Thoracic aorta (tissue), 2 donors: ENCODE measurements around the gene DNAJC1. TPM values are rescaled to one million over a fixed set of nuclear protein-coding genes. Genes with fewer than 3 reads are reported as not detected.
"Not testable (repeated sequence)": the region's sequence is repeated elsewhere in the genome, so short reads cannot be mapped to it uniquely, and the experiment has no call there.

ENCODE experiments used
- ATAC-seq: fragments of 150-250 bp; one replicate; pipeline ENCODE4 v1.8.0; 2017; ENCODE audit warnings: low read depth; ENCODE audit not compliant: insufficient number of reproducible peaks, low FRiP score
- DNase-seq: peaks from one replicate; pipeline ENCODE4 v3.0.0-alpha.2; 2020; ENCODE audit warnings: low spot score
- H3K27ac ChIP-seq, 2 donors: fragments of 200-600 bp; sonication (generic); 1 replicate in 1 of 2; 2 replicates in 1 of 2; pipeline ENCODE4 v1.5.1; 2016; ENCODE audit warnings: mild to moderate bottlenecking in 2 of 2, moderate library complexity in 2 of 2
- H3K27me3 ChIP-seq: fragments of 200-600 bp; sonication (generic); replicated peaks from 2 replicates; pipeline ENCODE4 v1.6.0; 2016; ENCODE audit warnings: mild to moderate bottlenecking; ENCODE audit not compliant: insufficient read depth
- H3K36me3 ChIP-seq: fragments of 200-600 bp; sonication (generic); one replicate; pipeline ENCODE4 v1.5.1; 2016
- H3K4me1 ChIP-seq, 2 donors: fragments of 200-600 bp; sonication (generic); 1 replicate in 1 of 2; 2 replicates in 1 of 2; pipeline versions ENCODE4 v1.5.1 to v1.6.0; 2016; ENCODE audit warnings: low read depth in 2 of 2, mild to moderate bottlenecking in 1 of 2; ENCODE audit not compliant: control insufficient read depth in 1 of 2
- H3K4me3 ChIP-seq: fragments of 200-600 bp; sonication (generic); 2 replicates; pipeline ENCODE4 v1.5.1; 2016; ENCODE audit warnings: mild to moderate bottlenecking
- H3K9me3 ChIP-seq: fragments of 200-600 bp; sonication (generic); 2 replicates; pipeline ENCODE4 v1.5.1; 2016
- total RNA-seq, 2 donors: library from RNA; depleted of rRNA; stranded (reverse); fragments of >200 nt; gene quantifications; one replicate each; pipeline versions ENCODE4 v1.1.0 to v1.2.3, GENCODE V29; 2016
- TF ChIP-seq, protein P1 (sequence below): fragments of 200-600 bp; sonication (generic); IDR thresholded peaks from one replicate; pipeline ENCODE4 v1.5.1; 2019; ENCODE audit warnings: antibody characterized with exemption

DNAJC1 gene
- total RNA-seq, 2 donors from 2014 or later, result 63.1 to 156 TPM

GRCh38 chr10:21873198-21873597 lies 130.3 kb downstream of the DNAJC1 start:
- no peaks in the 10 kb centered on the region for H3K4me1 ChIP-seq
- H3K36me3 ChIP-seq, result peaks cover 9% of the 10 kb centered on the region
- no peak for DNase-seq
- TF ChIP-seq, protein P1, sequence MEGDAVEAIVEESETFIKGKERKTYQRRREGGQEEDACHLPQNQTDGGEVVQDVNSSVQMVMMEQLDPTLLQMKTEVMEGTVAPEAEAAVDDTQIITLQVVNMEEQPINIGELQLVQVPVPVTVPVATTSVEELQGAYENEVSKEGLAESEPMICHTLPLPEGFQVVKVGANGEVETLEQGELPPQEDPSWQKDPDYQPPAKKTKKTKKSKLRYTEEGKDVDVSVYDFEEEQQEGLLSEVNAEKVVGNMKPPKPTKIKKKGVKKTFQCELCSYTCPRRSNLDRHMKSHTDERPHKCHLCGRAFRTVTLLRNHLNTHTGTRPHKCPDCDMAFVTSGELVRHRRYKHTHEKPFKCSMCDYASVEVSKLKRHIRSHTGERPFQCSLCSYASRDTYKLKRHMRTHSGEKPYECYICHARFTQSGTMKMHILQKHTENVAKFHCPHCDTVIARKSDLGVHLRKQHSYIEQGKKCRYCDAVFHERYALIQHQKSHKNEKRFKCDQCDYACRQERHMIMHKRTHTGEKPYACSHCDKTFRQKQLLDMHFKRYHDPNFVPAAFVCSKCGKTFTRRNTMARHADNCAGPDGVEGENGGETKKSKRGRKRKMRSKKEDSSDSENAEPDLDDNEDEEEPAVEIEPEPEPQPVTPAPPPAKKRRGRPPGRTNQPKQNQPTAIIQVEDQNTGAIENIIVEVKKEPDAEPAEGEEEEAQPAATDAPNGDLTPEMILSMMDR, result no peak
- H3K4me3 ChIP-seq, result no peak overlapping the region
- H3K9me3 ChIP-seq, result peaks cover 10% of the 10 kb centered on the region
- H3K27ac ChIP-seq, result no peak overlapping the region
- no peak for ATAC-seq
- no peaks in the 10 kb centered on the region for H3K27me3 ChIP-seq

DNA sequence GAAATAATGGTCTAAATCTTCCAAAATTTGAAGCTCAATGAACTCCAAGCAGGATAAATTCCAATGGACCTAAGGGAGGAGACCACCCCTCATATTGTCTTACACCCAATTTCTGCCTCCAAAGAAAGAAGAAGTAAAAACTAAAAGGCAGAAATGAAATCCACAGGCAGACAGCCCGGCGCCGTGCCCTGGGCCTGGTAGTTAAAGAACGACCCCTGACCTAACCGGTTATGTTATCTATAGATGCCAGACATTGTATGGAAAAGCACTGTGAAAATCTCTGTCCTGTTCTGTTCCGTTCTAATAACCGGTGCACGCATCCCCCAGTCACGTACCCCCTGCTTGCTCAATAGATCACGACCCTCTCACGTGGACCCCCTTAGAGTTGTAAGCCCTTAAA lies 130.8 kb downstream of the DNAJC1 start:
- H3K27ac ChIP-seq, DNase-seq, H3K27me3 ChIP-seq, H3K36me3 ChIP-seq, H3K4me1 ChIP-seq, ATAC-seq, H3K4me3 ChIP-seq: not testable (repeated sequence)
- H3K9me3 ChIP-seq, result peaks cover 10% of the 10 kb centered on the region

DNA sequence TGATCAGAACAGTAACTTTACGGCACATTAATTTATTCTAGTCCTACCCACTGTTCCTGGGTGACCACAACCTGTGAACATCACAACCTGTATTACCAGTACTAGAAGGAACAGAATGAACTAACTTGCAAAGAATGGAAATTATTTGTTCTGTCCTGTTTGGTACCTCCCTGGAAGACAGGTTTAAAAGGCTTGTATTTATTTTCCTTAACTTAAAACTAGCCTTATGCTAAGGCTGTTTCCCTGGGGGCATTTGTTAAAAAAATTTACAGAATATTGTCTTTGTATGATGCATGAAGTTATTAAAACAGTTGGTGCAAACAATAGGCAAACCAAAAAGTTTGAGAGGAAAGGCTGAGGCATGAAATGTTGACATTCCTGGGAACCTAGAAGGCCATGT lies 132.7 kb downstream of the DNAJC1 start:
- no peak overlapping the region for H3K4me3 ChIP-seq
- H3K27ac ChIP-seq, result no peak overlapping the region
- no peaks in the 10 kb centered on the region for H3K27me3 ChIP-seq
- ATAC-seq (no peak), DNase-seq (no peak)
- H3K9me3 ChIP-seq, result peaks cover 10% of the 10 kb centered on the region
- H3K4me1 ChIP-seq, result no peaks in the 10 kb centered on the region
- peaks cover 9% of the 10 kb centered on the region for H3K36me3 ChIP-seq
- TF ChIP-seq, protein P1, result no peak

- not testable (repeated sequence) for H3K27me3 ChIP-seq, DNase-seq, H3K36me3 ChIP-seq, ATAC-seq, H3K4me3 ChIP-seq, H3K4me1 ChIP-seq, H3K27ac ChIP-seq
- H3K9me3 ChIP-seq, result peaks cover 10% of the 10 kb centered on the region
These were observed 134.4 kb downstream of the DNAJC1 start for GRCh38 chr10:21869087-21869486.

- Histone ChIP-seq H3K27me3 (no peaks in the 10 kb centered on the region), H3K27ac (no peak overlapping the region), H3K9me3 (no peaks in the 10 kb centered on the region), H3K36me3 (no peaks in the 10 kb centered on the region), H3K4me3 (no peak overlapping the region), H3K4me1 (no peaks in the 10 kb centered on the region)
- ATAC-seq (no peak), DNase-seq (no peak)
- TF ChIP-seq, protein P1, result no peak
These were observed 142.8 kb downstream of the DNAJC1 start for GRCh38 chr10:21860718-21861117.

- Histone ChIP-seq H3K36me3 (no peaks in the 10 kb centered on the region), H3K9me3 (no peaks in the 10 kb centered on the region), H3K4me1 (no peaks in the 10 kb centered on the region), H3K4me3 (no peak overlapping the region), H3K27me3 (no peaks in the 10 kb centered on the region), H3K27ac (no peak overlapping the region)
- DNase-seq (no peak), ATAC-seq (no peak)
- TF ChIP-seq, protein P1, result no peak
These were observed 145.1 kb downstream of the DNAJC1 start for GRCh38 chr10:21858455-21858854.
